SK-N-MC (cell line): ENCODE measurements around the gene ATP8B1.
A peak's percentile ranks its signal among the peaks of the same experiment; 100 is the strongest.

Experiments
- DNase-seq: peaks from one replicate; pipeline ENCODE4 v3.0.0-alpha.2; 2011; ENCODE audit warnings: low read depth, low spot score
- H3K27ac ChIP-seq: fragments of 200-600 bp; sonication (generic); 2 replicates; pipeline ENCODE4 v1.5.1; 2016; ENCODE audit warnings: mixed run types
- H3K36me3 ChIP-seq: fragments of 200-600 bp; sonication (generic); 2 replicates; pipeline ENCODE4 v1.6.1; 2017; ENCODE audit warnings: antibody characterized with exemption, low read length, mixed read lengths; ENCODE audit not compliant: insufficient read depth
- H3K4me3 ChIP-seq: fragments of 200-600 bp; sonication (generic); 2 replicates; pipeline ENCODE4 v1.5.1; 2016
- H3K9ac ChIP-seq: fragments of 200-600 bp; sonication (generic); 2 replicates; pipeline ENCODE4 v1.8.0; 2017; ENCODE audit warnings: mixed run types, mixed read lengths; ENCODE audit not compliant: insufficient read length
- H3K9me3 ChIP-seq: fragments of 200-600 bp; sonication (generic); 2 replicates; pipeline ENCODE4 v1.6.1; 2017; ENCODE audit warnings: low read depth, mild to moderate bottlenecking, antibody characterized with exemption, low read length, moderate library complexity, mixed read lengths
- EZH2 ChIP-seq: fragments of 200-600 bp; sonication (generic); IDR thresholded peaks from one replicate; pipeline ENCODE4 v1.6.1; 2017; ENCODE audit warnings: antibody characterized with exemption
- FOXP2 ChIP-seq: optimal IDR thresholded peaks from 2 replicates; pipeline ENCODE3; 2011; ENCODE audit warnings: mild to moderate bottlenecking, moderate library complexity; ENCODE audit not compliant: insufficient read depth; ENCODE audit errors: extremely low read length, control extremely low read depth
- POLR2AphosphoS5 ChIP-seq: IDR thresholded peaks from 2 replicates; pipeline ENCODE4 v1.6.1; 2012; ENCODE audit warnings: mild to moderate bottlenecking, low read depth, low read length, borderline replicate concordance

Gene ATP8B1

GRCh38 chr18:57716549-57716948 is 86.6 kb downstream of the ATP8B1 start:
- TF ChIP-seq POLR2AphosphoS5 (no peak), FOXP2 (no peak), EZH2 (no peak)
- no peaks in the 10 kb centered on the region for H3K9me3 ChIP-seq
- DNase-seq = no peak
- H3K27ac ChIP-seq = no peak overlapping the region
- H3K4me3 ChIP-seq = no peak overlapping the region
- H3K36me3 ChIP-seq = no peaks in the 10 kb centered on the region
- H3K9ac ChIP-seq = no peak overlapping the region

GRCh38 chr18:57715671-57716070 is 87.4 kb downstream of the ATP8B1 start:
- H3K36me3 ChIP-seq = no peaks in the 10 kb centered on the region
- no peaks in the 10 kb centered on the region for H3K9me3 ChIP-seq

GRCh38 chr18:57715073-57715472 is 88.0 kb downstream of the ATP8B1 start:
- Histone ChIP-seq H3K36me3 (no peaks in the 10 kb centered on the region), H3K9ac (no peak overlapping the region), H3K4me3 (no peak overlapping the region), H3K27ac (no peak overlapping the region), H3K9me3 (no peaks in the 10 kb centered on the region)
- TF ChIP-seq FOXP2 (no peak), POLR2AphosphoS5 (no peak), EZH2 (no peak)
- no peak for DNase-seq

More at GRCh38 chr18:57715671-57716070, 87.4 kb downstream of the ATP8B1 start:
- TF ChIP-seq EZH2 (no peak), POLR2AphosphoS5 (no peak), FOXP2 (no peak)
- DNase-seq = no peak
- Histone ChIP-seq H3K27ac (no peak overlapping the region), H3K9ac (no peak overlapping the region), H3K4me3 (no peak overlapping the region)

- H3K36me3 ChIP-seq = no peaks in the 10 kb centered on the region
- TF ChIP-seq EZH2 (no peak), FOXP2 (no peak), POLR2AphosphoS5 (no peak)
- no peak overlapping the region for H3K27ac ChIP-seq
- no peak overlapping the region for H3K9ac ChIP-seq
- H3K4me3 ChIP-seq = no peak overlapping the region
- no peak for DNase-seq
- H3K9me3 ChIP-seq = no peaks in the 10 kb centered on the region
These were observed 92.9 kb downstream of the ATP8B1 start for GRCh38 chr18:57710226-57710625.

DNA sequence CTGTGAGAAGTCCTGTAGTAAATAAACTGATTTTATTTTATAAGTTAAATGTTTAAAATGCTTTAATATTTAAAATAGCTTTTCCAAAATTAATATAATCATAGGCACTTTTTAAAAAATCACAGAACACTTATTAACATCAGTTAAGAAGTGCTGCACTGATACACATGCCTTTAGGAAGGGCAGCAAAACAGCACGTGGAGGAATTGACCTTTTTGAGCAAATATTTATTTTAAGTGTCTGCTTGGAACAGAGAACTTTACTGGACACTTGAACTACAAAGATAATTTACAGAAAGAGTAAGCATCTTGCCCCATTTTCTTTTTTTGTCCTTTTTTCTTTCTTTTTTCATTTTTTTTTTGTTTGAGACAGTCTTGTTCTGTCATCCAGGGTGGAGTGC is 93.8 kb downstream of the ATP8B1 start:
- no peak overlapping the region for H3K9ac ChIP-seq

GRCh38 chr18:57708288-57708687 is 94.8 kb downstream of the ATP8B1 start:
- H3K27ac ChIP-seq = no peak overlapping the region
- DNase-seq = no peak
- TF ChIP-seq POLR2AphosphoS5 (no peak), EZH2 (no peak), FOXP2 (no peak)
- no peak overlapping the region for H3K9ac ChIP-seq
- H3K9me3 ChIP-seq = no peaks in the 10 kb centered on the region
- no peak overlapping the region for H3K4me3 ChIP-seq
- H3K36me3 ChIP-seq = no peaks in the 10 kb centered on the region

More for the DNA sequence above, 93.8 kb downstream of the ATP8B1 start:
- Histone ChIP-seq H3K9me3 (no peaks in the 10 kb centered on the region), H3K27ac (no peak overlapping the region), H3K36me3 (no peaks in the 10 kb centered on the region), H3K4me3 (no peak overlapping the region)
- no peak for DNase-seq
- TF ChIP-seq FOXP2 = no peak
- no peak for TF ChIP-seq EZH2
- TF ChIP-seq POLR2AphosphoS5 = no peak

DNA sequence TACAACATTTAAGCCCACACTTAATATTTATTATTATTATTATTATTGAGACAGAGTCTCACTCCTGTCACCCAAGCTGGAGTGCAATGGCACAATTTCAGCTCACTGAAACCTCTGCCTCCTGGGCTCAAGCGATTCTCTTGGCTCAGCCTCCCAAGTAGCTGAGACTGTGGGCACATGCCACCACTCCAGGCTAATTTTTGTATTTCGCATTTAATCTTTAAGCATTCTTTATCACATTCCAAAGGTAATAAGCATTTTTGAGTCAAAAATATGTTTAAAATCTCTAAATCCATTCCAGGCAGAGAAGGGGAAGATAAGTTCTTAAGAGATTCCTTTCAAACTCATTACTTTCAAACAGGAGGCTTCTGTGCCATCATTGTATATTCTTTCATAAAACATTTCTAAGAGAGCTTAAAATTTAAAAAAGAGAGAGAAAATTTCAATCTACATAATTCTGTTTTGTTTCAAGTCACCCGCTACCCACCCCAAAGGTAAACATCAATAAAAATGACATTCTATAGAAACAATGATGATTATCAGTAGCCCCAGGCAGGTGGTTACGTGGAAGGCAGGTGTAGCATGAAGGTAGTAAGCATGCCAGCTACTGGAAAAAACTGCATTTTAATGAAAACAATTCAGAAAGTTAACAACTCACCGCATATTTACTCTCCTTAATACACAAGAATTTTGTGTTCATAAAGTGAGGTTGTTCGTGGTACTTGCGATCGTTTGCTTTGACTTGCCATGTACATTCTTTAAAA is 97.1 kb downstream of the ATP8B1 start:
- TF ChIP-seq POLR2AphosphoS5 (no peak), EZH2 (no peak), FOXP2 (no peak)
- Histone ChIP-seq H3K9me3 (no peaks in the 10 kb centered on the region), H3K27ac (no peak overlapping the region), H3K9ac (no peak overlapping the region), H3K36me3 (no peaks in the 10 kb centered on the region), H3K4me3 (no peak overlapping the region)
- DNase-seq = no peak

GRCh38 chr18:57705011-57705410 is 98.1 kb downstream of the ATP8B1 start:
- H3K36me3 ChIP-seq = no peaks in the 10 kb centered on the region
- DNase-seq = no peak
- H3K9ac ChIP-seq = no peak overlapping the region
- H3K9me3 ChIP-seq = no peaks in the 10 kb centered on the region
- H3K4me3 ChIP-seq = no peak overlapping the region
- H3K27ac ChIP-seq = no peak overlapping the region
- TF ChIP-seq POLR2AphosphoS5 (no peak), EZH2 (no peak), FOXP2 (no peak)

DNA sequence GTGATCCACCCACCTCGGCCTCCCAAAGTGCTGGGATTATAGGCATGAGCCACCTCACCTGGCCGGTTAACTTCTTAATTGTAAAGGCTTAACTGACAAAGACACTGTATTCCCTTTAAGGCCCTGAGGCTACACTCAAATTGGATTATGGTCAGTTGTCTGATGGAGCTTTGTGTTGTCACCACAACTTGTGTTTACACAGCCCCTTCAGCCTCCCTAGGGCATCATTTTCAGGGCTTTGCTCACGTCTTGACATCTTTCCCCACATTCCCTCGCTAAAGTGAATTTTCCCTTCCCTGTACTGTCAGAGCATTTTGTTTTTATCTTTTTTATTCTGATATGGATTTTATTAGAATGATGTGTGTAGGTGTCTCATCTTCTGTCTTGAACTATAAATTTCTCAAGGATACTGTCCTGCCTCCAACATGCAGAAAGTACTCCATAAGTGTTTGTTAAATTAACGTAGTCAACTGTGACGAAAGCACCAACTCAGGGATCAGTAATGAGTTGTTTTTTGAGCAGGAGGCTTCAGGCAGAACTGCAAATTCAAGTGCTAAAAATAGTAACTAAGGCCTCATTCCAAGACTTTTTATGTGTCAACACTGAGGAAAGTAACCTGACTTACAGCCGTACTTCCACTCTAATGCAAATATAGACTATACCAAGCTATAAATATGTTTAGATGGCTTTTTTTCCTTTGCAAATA is 104.4 kb downstream of the ATP8B1 start:
- Histone ChIP-seq H3K36me3 (no peaks in the 10 kb centered on the region), H3K4me3 (no peak overlapping the region), H3K27ac (peak overlapping the region; percentile 60; the same call in 1 of the 2 replicates), H3K9ac (no peak overlapping the region), H3K9me3 (no peaks in the 10 kb centered on the region)
- DNase-seq = no peak
- TF ChIP-seq FOXP2 = no peak
- TF ChIP-seq EZH2 = no peak
- TF ChIP-seq POLR2AphosphoS5 = no peak
